SK-N-SH (cell line): ENCODE data around the gene LSG1. TPM values are rescaled to one million over a fixed set of nuclear protein-coding genes. Genes with fewer than 3 reads are reported as not detected.
A peak's percentile ranks its signal among the peaks of the same experiment; 100 is the strongest.

Experiments
- CTCF ChIA-PET: fragments of 300-600, 350-600 bp; formaldehyde crosslinking; extraction: SDS; loops from one replicate; lab custom pipeline; 2021; lab: Yijun Ruan, JAX
- POLR2A ChIA-PET: fragments of 350-600 bp; sonication (Branson Sonifier 250); formaldehyde crosslinking; extraction: SDS; loops from one replicate; lab custom pipeline; 2020; ENCODE audit warnings: antibody characterized with exemption, inconsistent platforms; lab: Yijun Ruan, JAX
- DNase-seq: peaks from one replicate; pipeline ENCODE4 v3.0.0; 2012
- H2AFZ ChIP-seq: fragments of 200-600 bp; sonication (generic); 2 replicates; pipeline ENCODE4 v1.8.1; 2016; ENCODE audit warnings: antibody characterized with exemption, mild to moderate bottlenecking, low read depth
- H3F3A ChIP-seq: fragments of 200-600 bp; sonication (generic); replicated peaks from 2 replicates; pipeline ENCODE3; 2016; ENCODE audit warnings: antibody characterized with exemption, mild to moderate bottlenecking; ENCODE audit not compliant: insufficient read depth
- H3K27ac ChIP-seq, 2 experiments: fragments of 200-500 bp in 1 of 2; fragments of 200-600 bp in 1 of 2; sonication (Bioruptor generic) in 1 of 2; sonication (generic), shearing (Covaris generic) in 1 of 2; 2 replicates each; pipeline versions ENCODE4 v1.5.1 to v1.6.1; 2014 to 2016; ENCODE audit warnings: low read depth in 2 of 2, inconsistent platforms in 1 of 2, low read length in 1 of 2, mild to moderate bottlenecking in 1 of 2, mixed read lengths in 1 of 2
- H3K27me3 ChIP-seq: fragments of 200-600 bp; sonication (generic), shearing (Covaris generic); 2 replicates; pipeline ENCODE4 v1.6.1; 2016; ENCODE audit warnings: mixed run types; ENCODE audit not compliant: insufficient read depth
- H3K36me3 ChIP-seq, 2 experiments: fragments of 200-500 bp in 1 of 2; fragments of 200-600 bp in 1 of 2; sonication (Bioruptor generic) in 1 of 2; sonication (generic) in 1 of 2; replicated peaks in 1 of 2; 2 replicates each; pipeline versions ENCODE3 to v1.5.1; 2014 to 2016; ENCODE audit warnings: low read length in 1 of 2, mild to moderate bottlenecking in 1 of 2; ENCODE audit not compliant: insufficient read depth in 2 of 2, control insufficient read depth in 1 of 2
- H3K4me1 ChIP-seq, 2 experiments: fragments of 200-500 bp in 1 of 2; fragments of 200-600 bp in 1 of 2; sonication (Bioruptor generic) in 1 of 2; sonication (generic), shearing (Covaris generic) in 1 of 2; 2 replicates each; pipeline versions ENCODE4 v1.5.1 to v1.6.1; 2014 to 2016; ENCODE audit warnings: low read depth in 1 of 2, low read length in 1 of 2, mixed run types in 1 of 2; ENCODE audit not compliant: insufficient read depth in 2 of 2, control insufficient read depth in 1 of 2
- H3K4me2 ChIP-seq: fragments of 200-600 bp; sonication (generic), shearing (Covaris generic); 2 replicates; pipeline ENCODE4 v1.6.1; 2017; ENCODE audit warnings: mixed run types
- H3K4me3 ChIP-seq, 2 experiments: fragments of 200-500 bp in 1 of 2; fragments of 200-600 bp in 1 of 2; sonication (Bioruptor generic) in 1 of 2; sonication (generic), shearing (Covaris generic) in 1 of 2; 2 replicates each; pipeline versions ENCODE4 v1.5.1 to v1.8.1; 2014 to 2016; ENCODE audit warnings: low read depth in 2 of 2, inconsistent platforms in 1 of 2, low read length in 1 of 2, mild to moderate bottlenecking in 1 of 2, mixed read lengths in 1 of 2, moderate library complexity in 1 of 2
- H3K79me2 ChIP-seq: fragments of 200-600 bp; sonication (generic); 2 replicates; pipeline ENCODE4 v1.8.1; 2017; ENCODE audit warnings: mild to moderate bottlenecking; ENCODE audit not compliant: insufficient read depth
- H3K9ac ChIP-seq: fragments of 200-600 bp; sonication (generic); 2 replicates; pipeline ENCODE4 v1.6.1; 2017; ENCODE audit warnings: mixed run types
- H3K9me2 ChIP-seq: fragments of 200-600 bp; sonication (generic); 2 replicates; pipeline ENCODE4 v1.6.1; 2017; ENCODE audit warnings: mixed run types
- H3K9me3 ChIP-seq: fragments of 200-600 bp; sonication (generic); 2 replicates; pipeline ENCODE4 v1.6.1; 2017; ENCODE audit warnings: mixed run types, mild to moderate bottlenecking, moderate library complexity
- H4K20me1 ChIP-seq: fragments of 200-600 bp; sonication (generic); 2 replicates; pipeline ENCODE4 v1.6.1; 2017; ENCODE audit warnings: mild to moderate bottlenecking, mixed run types; ENCODE audit not compliant: insufficient read depth
- CHD2 ChIP-seq: fragments of 150-350 bp; IDR thresholded peaks from 2 replicates; pipeline ENCODE4 v1.6.1; 2018; ENCODE audit warnings: low read length; ENCODE audit not compliant: partially characterized antibody
- ELF1 ChIP-seq: IDR thresholded peaks from 2 replicates; pipeline ENCODE4 v1.4.0; 2012
- EZH2phosphoT487 ChIP-seq: fragments of 200-600 bp; sonication (generic); IDR thresholded peaks from 2 replicates; pipeline ENCODE4 v1.6.1; 2017; ENCODE audit warnings: low read depth, mixed run types, mild to moderate bottlenecking, antibody characterized with exemption, moderate library complexity, borderline replicate concordance
- FOSL2 ChIP-seq: IDR thresholded peaks from 2 replicates; pipeline ENCODE4 v1.4.0; 2012; ENCODE audit warnings: low read depth, mild to moderate bottlenecking, moderate library complexity, borderline replicate concordance
- FOXJ3 ChIP-seq: sonication (generic); formaldehyde crosslinking; IDR thresholded peaks from 2 replicates; pipeline ENCODE4 v1.5.1; 2020; ENCODE audit warnings: mild to moderate bottlenecking, missing genetic modification reagents
- FOXM1 ChIP-seq: IDR thresholded peaks from 2 replicates; pipeline ENCODE4 v1.4.0; 2012; ENCODE audit warnings: low read depth, mild to moderate bottlenecking
- GABPA ChIP-seq: IDR thresholded peaks from 2 replicates; pipeline ENCODE4 v1.4.0; 2012; ENCODE audit warnings: low read depth, mild to moderate bottlenecking
- IRF3 ChIP-seq: fragments of 150-350 bp; IDR thresholded peaks from 2 replicates; pipeline ENCODE4 v1.6.1; 2016; ENCODE audit warnings: mild to moderate bottlenecking, low read depth, low read length
- JUND ChIP-seq: IDR thresholded peaks from 2 replicates; pipeline ENCODE4 v1.4.0; 2012
- MAX ChIP-seq: IDR thresholded peaks from 2 replicates; pipeline ENCODE4 v1.4.0; 2012; ENCODE audit warnings: low read depth
- MEF2A ChIP-seq: IDR thresholded peaks from 2 replicates; pipeline ENCODE4 v1.4.0; 2012; ENCODE audit warnings: low read depth, borderline replicate concordance
- NFIC ChIP-seq: IDR thresholded peaks from 2 replicates; pipeline ENCODE4 v1.4.0; 2012; ENCODE audit warnings: borderline replicate concordance
- NRF1 ChIP-seq: IDR thresholded peaks from 2 replicates; pipeline ENCODE4 v1.6.1; 2012; ENCODE audit warnings: low read depth, mild to moderate bottlenecking, low read length
- RAD21 ChIP-seq: IDR thresholded peaks from 2 replicates; pipeline ENCODE4 v1.6.1; 2012; ENCODE audit warnings: mild to moderate bottlenecking, low read length
- RFX5 ChIP-seq: IDR thresholded peaks from 2 replicates; pipeline ENCODE4 v1.6.1; 2012; ENCODE audit warnings: mild to moderate bottlenecking, improper control_type of control experiment, low read length
- RXRA ChIP-seq: IDR thresholded peaks from 2 replicates; pipeline ENCODE4 v1.4.0; 2012; ENCODE audit warnings: low read depth, mild to moderate bottlenecking, borderline replicate concordance
- SMC3 ChIP-seq: IDR thresholded peaks from 2 replicates; pipeline ENCODE4 v1.6.1; 2012; ENCODE audit warnings: low read depth, low read length, improper control_type of control experiment
- TAF1 ChIP-seq: IDR thresholded peaks from 2 replicates; pipeline ENCODE4 v1.6.1; 2012; ENCODE audit warnings: low read depth, mild to moderate bottlenecking, low read length, moderate library complexity, borderline replicate concordance
- TCF12 ChIP-seq: IDR thresholded peaks from 2 replicates; pipeline ENCODE4 v1.4.0; 2012
- WGBS: methylation state at CpG from one replicate; pipeline ENCODE4 v1.1.6; 2017; ENCODE audit warnings: low lambda C conversion rate; 5-methylcytosine and 5-hydroxymethylcytosine counted together
- polyA plus RNA-seq, 3 experiments: library from polyadenylated mRNA; depleted of rRNA; stranded (reverse); fragments of >200 nt; gene quantifications; 2 replicates each; pipeline ENCODE4 v1.2.3, GENCODE V29; 2012
- TF ChIP-seq, protein P1 (sequence below): IDR thresholded peaks from 2 replicates; pipeline ENCODE4 v1.6.1; 2012; ENCODE audit warnings: mild to moderate bottlenecking, low read depth, low read length, moderate library complexity
- TF ChIP-seq, protein P2 (sequence below): fragments of 150-350 bp; IDR thresholded peaks from 2 replicates; pipeline ENCODE4 v1.6.1; 2017; ENCODE audit warnings: antibody characterized with exemption, low read length, low read depth, borderline replicate concordance

The LSG1 gene
- polyA plus RNA-seq, 1 of the 3 experiments (the other 2 are of a cell fraction): 35.1 TPM

DNA sequence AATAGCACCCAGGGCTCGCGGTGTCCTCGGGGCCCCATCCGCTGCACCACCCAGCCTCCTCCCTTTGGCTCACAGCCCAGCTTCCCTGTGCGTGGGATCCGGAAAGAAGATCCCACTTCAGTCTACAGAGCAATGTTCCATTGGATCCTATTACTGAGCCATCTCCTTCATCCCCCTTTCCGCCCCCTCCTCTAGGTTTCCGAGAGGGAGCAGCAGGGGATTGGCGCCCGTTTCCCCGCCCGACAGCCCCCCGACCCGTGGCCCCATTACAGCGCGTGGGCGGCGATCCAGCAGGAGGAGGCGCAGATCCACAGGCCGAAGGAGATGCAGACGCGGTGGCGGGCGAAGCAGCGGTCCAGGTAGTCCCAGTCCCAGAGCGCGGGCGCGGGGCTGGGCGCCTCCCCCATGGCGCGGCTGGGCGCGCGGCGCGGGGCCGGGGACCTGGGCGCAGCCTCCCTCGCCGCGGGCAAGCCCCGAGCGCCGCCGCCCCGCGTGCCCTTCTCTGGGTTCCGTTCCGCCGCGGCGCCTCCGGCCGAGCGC is 39.1 kb downstream of the LSG1 start:
- Histone ChIP-seq H3K4me2 (peak overlapping the region; percentile 80), H3K9ac (peak overlapping the region; percentile 89), H3K9me3 (no peaks in the 10 kb centered on the region), H2AFZ (peak overlapping the region; percentile 53; the same call in 1 of the 2 replicates), H3K36me3 (peaks cover 16 to 27% of the 10 kb centered on the region in 2 experiments), H3K4me1 (peaks cover 0 to 6% of the 10 kb centered on the region in 2 experiments; a peak in 1 of 4 replicates), H3K79me2 (peaks cover 34% of the 10 kb centered on the region), H3F3A (peaks cover 18% of the 10 kb centered on the region), H4K20me1 (no peaks in the 10 kb centered on the region), H3K9me2 (no peaks in the 10 kb centered on the region), H3K4me3 (peak overlapping the region; percentile 82 to 84), H3K27ac (peak overlapping the region; percentile 76 to 91), H3K27me3 (no peaks in the 10 kb centered on the region)
- no peak for TF ChIP-seq ELF1
- no peak for TF ChIP-seq TAF1
- TF ChIP-seq MAX: 0 out of 2 replicates have a peak, but pooled peaks have one; percentile 43
- no peak for TF ChIP-seq JUND
- no peak for TF ChIP-seq RXRA
- TF ChIP-seq NRF1: no peak
- TF ChIP-seq NFIC: peak; percentile 46; the same call in 1 of the 2 replicates
- TF ChIP-seq, protein P1, sequence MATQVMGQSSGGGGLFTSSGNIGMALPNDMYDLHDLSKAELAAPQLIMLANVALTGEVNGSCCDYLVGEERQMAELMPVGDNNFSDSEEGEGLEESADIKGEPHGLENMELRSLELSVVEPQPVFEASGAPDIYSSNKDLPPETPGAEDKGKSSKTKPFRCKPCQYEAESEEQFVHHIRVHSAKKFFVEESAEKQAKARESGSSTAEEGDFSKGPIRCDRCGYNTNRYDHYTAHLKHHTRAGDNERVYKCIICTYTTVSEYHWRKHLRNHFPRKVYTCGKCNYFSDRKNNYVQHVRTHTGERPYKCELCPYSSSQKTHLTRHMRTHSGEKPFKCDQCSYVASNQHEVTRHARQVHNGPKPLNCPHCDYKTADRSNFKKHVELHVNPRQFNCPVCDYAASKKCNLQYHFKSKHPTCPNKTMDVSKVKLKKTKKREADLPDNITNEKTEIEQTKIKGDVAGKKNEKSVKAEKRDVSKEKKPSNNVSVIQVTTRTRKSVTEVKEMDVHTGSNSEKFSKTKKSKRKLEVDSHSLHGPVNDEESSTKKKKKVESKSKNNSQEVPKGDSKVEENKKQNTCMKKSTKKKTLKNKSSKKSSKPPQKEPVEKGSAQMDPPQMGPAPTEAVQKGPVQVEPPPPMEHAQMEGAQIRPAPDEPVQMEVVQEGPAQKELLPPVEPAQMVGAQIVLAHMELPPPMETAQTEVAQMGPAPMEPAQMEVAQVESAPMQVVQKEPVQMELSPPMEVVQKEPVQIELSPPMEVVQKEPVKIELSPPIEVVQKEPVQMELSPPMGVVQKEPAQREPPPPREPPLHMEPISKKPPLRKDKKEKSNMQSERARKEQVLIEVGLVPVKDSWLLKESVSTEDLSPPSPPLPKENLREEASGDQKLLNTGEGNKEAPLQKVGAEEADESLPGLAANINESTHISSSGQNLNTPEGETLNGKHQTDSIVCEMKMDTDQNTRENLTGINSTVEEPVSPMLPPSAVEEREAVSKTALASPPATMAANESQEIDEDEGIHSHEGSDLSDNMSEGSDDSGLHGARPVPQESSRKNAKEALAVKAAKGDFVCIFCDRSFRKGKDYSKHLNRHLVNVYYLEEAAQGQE: no peak
- no peak for TF ChIP-seq SMC3
- no peak for TF ChIP-seq MEF2A
- ChIA-PET CTCF (interaction anchor here (0.6 to 2.4 kb wide), 16 partner anchors 9 to 529 kb away, joined by 3 to 16 read pairs (median 3); partner anchors contain the start of gene LSG1), POLR2A (interaction anchor here (1.4 kb wide), 1 partner anchor 39 kb away, joined by 4 read pairs; the partner anchor contains the start of gene LSG1)
- 3% methylated on average over 19 of the region's 56 CpGs for WGBS
- DNase-seq: no peak

DNA sequence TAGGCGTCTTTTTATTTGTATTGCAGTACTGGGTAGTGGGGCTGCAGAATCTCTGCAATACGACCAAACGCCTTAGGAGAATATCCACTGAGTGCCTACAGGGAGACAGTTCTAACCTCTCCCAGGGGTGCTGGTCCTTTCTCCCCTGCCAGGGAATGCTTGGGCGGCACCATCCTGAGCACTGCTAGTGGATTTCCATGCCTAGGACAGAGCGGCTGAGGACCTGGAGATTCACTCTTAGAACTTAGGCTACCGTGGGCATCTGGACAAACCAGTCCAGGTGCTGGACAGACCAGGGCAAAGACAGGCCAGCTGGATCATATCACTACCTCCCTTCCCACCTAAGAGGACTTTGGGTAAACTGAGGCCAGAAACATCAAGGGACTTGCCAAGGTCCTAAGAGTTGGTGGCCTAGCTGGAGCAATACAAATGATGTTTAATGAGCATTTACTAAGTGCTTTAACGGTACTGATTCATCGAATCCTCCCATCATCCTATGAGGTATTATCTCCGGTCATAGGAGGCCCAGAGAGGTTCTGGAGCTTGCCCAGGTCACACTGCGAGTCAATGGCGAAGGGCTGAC is 39.7 kb downstream of the LSG1 start:
- peak overlapping the region; percentile 89 for H3K9ac ChIP-seq
- H3K4me3 ChIP-seq: peak overlapping the region; percentile 82 to 84
- peaks cover 18% of the 10 kb centered on the region for H3F3A ChIP-seq
- CTCF ChIA-PET: interaction anchor here (0.9 to 2.4 kb wide), 4 partner anchors 10 to 299 kb away, joined by 3 to 16 read pairs (median 8); partner anchors contain the start of gene LSG1
- DNase-seq: no peak
- no peaks in the 10 kb centered on the region for H3K9me2 ChIP-seq
- H3K27ac ChIP-seq: peak overlapping the region; percentile 76 to 91; a peak in 3 of 4 replicates
- 66% methylated on average over 7 of the region's 11 CpGs for WGBS
- POLR2A ChIA-PET: no interaction called here
- no peaks in the 10 kb centered on the region for H3K9me3 ChIP-seq
- no peaks in the 10 kb centered on the region for H3K27me3 ChIP-seq
- H3K4me2 ChIP-seq: peak overlapping the region; percentile 80
- peaks cover 0 to 6% of the 10 kb centered on the region in 2 experiments; a peak in 1 of 4 replicates for H3K4me1 ChIP-seq
- peaks cover 35% of the 10 kb centered on the region for H3K79me2 ChIP-seq
- peaks cover 18 to 31% of the 10 kb centered on the region in 2 experiments for H3K36me3 ChIP-seq
- H4K20me1 ChIP-seq: no peaks in the 10 kb centered on the region
- 0 out of 2 replicates have a peak overlapping the region, but pooled peaks have one; percentile 53 for H2AFZ ChIP-seq
- no peak for TF ChIP-seq FOXJ3 (CRISPR knock-in tag)
- no peak for TF ChIP-seq SMC3
- no peak for TF ChIP-seq MAX
- TF ChIP-seq IRF3: no peak
- TF ChIP-seq JUND: no peak
- TF ChIP-seq, protein P2, sequence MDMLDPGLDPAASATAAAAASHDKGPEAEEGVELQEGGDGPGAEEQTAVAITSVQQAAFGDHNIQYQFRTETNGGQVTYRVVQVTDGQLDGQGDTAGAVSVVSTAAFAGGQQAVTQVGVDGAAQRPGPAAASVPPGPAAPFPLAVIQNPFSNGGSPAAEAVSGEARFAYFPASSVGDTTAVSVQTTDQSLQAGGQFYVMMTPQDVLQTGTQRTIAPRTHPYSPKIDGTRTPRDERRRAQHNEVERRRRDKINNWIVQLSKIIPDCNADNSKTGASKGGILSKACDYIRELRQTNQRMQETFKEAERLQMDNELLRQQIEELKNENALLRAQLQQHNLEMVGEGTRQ: no peak
- TF ChIP-seq TCF12: no peak
- TF ChIP-seq GABPA: no peak
- no peak for TF ChIP-seq RAD21
- TF ChIP-seq ELF1: no peak
- TF ChIP-seq NRF1: no peak
- TF ChIP-seq FOXM1: no peak
- TF ChIP-seq CHD2: no peak
- TF ChIP-seq RFX5: no peak
- TF ChIP-seq EZH2phosphoT487: no peak
- no peak for TF ChIP-seq FOSL2
